GM21723 (cell line): ENCODE measurements around the gene PXDN.

ENCODE experiments used
- ATAC-seq: cut with Tn5 transposase; IDR thresholded peaks from one replicate; pipeline ENCODE4 v1.9.1; 2021; ENCODE audit warnings: mild to moderate bottlenecking, moderate library complexity; ENCODE audit not compliant: unreplicated experiment

The PXDN gene

DNA sequence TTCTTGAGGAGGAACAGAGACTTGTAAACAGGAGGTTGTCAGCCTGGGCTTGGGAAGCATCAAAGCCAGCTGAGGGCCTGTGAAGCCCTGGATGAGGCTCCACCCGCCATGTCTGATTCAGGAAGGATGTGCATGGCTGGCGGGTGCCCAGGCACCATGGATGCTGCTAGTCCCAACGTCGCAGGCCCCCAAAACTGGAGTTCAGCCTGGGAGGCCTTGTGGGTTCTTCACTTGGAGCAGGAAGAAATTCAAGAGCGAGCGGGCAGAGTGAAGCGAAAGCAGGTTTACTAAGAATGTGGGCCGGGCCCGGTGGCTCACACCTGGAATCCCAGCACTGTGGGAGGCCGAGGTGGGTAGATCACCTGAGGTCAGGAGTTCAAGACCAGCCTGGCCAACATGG is 12.1 kb upstream of the PXDN start:
- ATAC-seq, result no peak

DNA sequence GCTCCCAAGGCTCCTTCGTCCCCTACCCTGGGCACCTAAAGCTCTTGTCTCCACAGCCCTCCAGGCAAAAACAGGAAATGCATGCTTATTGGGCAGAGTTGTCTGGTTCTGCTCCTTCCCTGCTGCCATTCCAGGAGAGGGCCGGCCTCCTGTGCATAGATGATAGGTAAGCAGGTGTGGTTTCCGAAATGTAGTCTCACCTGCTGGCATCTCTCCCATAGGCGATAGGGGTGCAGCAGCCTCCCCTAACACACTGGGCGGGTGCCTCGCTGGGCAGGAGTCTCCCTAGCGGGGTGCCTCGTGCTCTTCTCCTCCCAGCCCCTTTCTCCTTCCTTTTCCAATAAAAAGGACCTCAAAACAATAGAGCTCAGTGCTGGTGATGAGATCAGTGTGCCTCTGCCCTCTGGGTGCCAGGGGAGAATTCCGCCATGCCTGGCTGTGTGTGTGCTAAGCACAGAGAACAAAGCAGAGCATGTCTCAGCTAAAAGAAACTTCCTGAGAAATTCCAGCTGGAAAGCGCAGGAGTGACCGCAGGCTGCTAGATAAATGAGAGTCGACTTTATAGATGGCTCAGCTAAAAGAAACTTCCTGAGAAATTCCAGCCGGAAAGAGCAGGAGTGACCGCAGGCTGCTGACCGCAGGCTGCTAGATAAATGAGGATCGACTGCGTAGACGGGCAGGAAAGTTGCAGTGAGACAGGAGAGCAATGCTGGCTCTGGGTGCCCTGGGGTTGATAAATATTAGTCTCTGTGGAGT is 11.3 kb upstream of the PXDN start:
- ATAC-seq, result no peak

DNA sequence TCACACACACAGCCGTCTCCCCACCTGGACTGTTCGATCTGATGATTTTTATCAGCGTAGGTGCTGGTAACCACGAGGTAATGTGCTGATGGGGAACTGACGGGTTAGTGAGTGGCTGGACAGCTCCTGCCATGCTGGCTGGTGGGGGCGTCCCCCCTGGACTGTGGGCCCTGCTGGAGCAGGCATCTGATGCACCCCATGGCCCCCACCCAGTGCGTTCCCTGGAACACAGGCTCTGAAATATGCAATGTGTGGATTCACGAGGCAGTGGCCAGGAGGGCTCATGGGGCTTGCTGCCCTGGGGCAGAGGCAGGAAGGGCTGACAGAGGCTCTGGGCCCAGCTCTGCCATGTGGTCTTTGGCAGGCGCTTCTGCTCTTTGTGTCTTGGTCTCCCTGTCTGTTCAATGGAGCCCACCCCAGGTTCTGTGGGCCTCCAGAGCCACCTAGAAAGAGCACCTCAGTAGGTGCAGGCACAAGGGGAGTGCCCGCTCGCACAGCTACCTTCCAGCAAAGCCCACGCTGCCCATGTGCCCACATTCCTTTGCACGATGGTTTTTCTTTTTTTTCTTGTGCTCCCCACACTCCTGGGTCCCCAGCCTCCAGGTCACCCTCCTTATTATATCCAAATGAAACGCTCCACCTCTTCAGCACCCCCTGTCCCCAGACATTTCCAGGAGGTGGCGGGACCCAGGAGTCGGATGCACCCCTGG is 10.3 kb upstream of the PXDN start:
- ATAC-seq, result no peak

DNA sequence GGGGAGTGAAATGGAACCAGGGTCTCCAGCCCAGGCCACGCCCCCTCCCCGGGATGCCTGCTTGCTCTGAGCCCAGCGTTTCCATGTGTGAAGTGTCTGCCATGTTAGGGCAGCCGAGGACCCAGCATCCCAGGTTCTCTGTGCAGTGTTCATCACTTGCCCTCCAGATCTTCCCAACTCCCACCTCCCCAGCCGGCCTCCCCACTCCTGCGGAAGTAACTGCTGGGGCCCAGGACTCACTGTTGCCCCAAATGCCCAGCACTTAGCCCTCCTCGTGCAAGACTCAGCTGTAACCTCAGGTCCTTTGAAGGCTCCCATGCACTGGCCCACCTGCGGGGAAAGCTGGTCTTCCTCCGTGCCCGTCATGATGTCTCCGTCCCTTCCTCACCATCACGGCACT is 9.7 kb upstream of the PXDN start:
- ATAC-seq, result no peak

DNA sequence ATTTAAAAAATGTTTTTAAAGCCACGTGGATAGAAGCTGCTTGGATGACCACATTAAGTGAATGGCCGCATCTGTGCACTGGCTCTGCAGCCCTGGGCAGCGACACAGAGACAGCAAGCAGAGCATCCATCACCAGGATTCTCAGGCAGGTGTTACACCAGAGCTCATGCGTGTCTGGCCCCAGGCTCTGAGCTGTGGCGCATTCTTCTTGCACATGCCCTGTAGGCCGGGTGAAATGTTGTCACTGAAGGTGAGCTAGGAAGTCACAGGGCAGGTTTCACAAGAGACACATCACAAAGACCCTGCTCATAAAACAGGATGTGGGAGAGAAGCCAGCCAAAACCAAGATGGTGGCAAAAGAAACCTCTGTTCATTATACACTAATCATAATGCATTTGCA is 8.4 kb upstream of the PXDN start:
- ATAC-seq, result no peak

DNA sequence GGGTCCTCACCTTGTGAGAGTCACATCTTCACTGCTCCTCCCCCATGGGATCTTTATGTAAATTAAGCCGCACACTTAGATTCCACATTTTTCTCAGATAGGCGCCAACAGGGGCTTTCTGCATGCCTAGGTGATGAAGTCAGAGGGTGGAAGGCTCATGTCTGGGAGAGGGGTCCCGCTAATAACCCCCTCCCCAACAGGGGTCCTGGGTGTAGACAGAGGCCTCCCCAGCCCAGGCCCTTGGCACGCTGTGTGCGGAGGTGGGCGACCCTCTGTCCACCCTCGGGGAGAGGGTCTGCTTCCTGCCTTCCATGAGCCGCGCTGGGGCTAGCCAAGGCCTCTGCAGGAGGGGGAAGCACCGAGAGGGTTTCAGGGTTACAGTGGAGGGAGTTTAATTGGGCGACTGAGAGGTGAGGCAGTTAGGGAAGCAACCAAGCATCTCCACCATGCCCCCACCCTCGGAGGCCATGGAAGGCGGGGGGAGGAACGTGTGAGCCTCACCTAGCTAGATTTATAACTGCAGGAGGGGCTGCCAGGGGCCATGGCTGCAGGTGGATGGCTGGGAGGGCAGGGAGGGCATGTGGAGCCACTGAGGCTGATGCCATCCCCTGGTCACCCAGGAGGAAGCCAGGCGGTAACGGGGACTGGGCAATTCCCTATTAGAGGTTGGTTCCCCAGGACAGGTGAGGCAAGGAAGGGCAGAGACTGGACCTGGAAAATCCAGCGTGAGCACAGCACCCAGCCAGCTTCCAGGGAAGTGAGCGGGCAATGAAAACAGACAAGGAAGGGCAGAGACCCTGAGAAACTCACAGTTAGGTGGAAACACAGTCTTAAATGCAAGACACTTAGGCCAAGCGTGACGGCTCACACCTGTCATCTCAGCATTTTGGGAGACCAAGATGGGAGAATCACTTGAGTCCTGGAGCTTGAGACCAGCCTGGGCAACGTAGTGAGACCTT is 7.7 kb upstream of the PXDN start:
- ATAC-seq, result no peak

DNA sequence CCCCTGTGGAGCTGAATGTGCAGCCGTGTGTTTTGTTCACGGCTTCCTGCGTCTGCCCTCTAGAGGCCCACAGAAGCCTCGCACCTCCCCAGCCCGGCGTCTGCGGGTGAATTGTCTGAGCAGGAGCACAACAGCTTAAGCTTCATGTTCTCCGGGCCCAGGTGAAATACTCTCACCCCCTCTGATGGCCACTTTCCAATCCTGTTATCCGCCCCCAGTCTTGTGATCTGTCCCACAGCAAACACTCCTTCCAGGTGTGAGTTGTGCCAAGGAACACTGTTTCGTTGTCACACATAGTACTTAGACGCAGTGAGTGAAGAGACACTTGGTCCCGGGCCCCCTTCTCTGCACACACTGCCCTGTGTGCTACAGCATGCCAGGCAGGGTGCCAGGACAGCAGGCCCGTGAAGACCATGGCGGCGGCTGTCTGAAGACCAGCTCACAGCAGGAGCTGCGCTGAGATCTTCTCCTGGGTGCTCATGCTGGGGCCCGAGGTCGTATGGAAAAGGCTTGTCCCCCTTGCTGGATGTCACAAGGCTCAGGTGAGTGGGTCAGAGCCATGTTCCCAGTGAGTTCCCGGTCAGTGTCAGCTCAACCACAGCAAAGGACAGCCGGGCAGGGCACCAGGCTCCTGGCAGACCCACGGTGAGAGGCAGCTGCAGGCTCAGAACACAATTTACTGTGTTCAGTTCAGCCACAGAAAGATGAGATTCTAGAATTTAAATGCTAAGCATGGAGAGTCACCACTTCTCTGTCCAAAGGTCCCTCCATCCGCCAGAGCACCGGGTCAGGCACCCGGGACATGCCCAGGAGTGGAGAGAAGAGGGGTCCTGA is 6.8 kb upstream of the PXDN start:
- no peak for ATAC-seq

DNA sequence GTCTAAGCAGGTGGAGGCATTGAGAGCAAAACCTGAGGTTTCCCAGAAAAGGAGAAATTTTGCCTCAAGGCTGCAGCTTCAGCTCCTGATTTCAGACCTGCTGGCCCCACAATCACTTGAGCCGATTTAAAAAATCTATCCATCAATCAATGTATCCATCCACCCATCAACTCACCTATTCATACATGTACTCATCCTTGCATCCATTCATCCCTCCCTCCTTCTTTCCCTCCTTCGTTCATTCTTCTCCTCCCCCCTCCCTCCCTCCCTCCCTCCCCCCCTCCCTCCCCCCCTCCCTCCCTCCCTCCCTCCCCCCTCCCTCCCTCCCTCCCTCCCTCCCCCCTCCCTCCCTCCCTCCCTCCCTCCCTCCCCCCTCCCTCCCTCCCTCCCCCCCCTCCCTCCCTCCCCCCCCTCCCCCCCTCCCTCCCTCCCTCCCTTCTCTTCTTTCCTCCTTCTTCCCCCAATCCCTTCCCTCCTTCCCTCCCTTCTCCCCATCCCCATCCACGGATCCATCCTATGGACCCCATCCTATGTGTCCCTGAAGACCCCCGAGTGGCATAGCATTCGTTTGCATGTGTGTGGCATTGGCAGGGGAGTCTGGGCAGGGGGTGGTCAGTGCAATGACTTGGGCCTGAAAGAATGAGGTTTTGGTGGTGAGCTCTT is 6.1 kb upstream of the PXDN start:
- ATAC-seq, result no peak

DNA sequence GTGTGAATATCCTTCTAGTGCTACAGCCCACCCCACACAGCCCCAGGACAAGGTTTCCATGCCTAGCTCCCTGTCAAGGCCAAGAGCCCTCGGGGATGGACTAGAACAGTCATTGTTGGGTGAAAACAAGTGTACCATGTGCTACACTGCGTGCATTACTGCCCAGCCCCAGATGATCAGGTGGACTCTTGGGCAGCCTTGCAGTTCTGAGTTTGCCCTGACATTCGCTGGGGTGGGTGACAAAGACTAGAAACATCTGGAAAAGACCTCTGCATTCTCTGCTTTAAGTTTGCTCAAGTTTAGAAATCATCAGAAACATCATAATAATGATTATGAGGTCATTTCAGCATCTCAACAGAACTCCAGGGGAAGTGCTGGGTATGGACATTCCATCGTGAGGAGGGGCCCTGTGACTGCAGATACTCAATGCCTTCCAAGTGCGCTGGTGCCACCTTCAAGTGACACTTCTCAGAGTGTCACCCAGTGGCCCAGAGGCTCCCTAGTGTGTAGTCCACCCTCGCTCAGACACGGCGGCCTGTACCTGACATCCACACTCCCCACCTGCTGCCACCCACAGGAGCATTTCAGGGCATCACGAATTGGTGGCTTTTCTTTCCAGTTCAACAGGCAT is 5.3 kb upstream of the PXDN start:
- no peak for ATAC-seq

DNA sequence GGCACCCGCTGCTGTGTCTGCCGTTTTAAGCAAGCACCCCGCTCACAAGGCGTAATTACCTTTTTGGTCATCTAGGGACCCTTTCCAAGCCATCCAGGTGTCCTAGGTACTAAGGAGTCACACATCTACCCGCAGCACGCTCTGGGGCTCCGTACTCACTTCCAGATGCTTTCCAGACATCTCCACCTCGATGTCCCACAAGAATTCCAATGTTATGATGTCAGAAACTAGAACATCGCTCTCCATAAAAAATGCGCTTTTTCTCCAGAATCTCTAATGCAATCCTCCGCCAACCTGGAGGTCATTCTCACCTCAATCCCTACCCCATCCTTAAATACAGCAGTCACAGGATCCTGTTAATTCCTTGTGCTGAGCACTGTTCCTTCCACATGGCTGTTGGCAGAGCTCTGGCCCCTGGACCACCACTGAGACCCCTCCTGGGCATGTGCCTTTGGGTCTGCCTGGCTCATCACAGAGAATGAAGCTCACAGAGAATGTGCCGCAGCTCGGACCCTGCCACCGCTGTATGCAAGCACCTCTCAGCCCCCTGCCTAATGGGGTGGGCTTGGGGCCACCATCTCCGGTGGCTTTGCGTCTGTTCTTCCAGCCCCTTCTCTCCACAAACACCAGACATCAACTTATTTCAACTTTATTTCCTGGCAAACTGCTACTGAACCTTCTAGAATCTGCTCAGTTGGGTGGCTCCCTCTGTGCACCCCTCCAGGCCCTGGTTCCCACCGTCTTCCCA is 4.6 kb upstream of the PXDN start:
- no peak for ATAC-seq

DNA sequence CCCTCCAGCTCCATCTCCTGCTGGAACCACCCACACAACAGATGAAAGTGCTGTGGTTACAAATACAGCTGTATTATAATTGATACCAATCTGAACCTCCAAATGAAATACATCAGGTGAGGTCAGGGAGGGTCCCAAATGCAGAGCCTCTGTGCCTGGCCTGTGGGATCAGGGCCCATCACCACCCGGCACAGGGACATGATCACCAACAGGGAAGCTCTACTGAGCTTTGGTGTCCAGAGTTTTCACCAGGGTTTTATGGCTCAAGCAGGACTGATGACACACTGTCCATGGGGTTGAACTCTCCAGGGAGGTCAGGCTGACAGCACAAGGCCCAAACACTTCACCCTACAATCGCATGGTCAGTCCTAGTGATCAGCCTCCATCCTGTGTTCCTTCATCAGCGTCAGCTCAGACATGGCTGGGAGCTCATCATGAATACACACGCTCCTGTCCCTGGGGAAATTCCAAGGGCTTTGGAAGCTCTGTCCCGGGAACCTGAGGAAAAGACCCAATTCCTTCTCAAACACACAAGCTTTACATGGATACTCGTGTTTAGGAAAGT is 3.9 kb upstream of the PXDN start:
- no peak for ATAC-seq

DNA sequence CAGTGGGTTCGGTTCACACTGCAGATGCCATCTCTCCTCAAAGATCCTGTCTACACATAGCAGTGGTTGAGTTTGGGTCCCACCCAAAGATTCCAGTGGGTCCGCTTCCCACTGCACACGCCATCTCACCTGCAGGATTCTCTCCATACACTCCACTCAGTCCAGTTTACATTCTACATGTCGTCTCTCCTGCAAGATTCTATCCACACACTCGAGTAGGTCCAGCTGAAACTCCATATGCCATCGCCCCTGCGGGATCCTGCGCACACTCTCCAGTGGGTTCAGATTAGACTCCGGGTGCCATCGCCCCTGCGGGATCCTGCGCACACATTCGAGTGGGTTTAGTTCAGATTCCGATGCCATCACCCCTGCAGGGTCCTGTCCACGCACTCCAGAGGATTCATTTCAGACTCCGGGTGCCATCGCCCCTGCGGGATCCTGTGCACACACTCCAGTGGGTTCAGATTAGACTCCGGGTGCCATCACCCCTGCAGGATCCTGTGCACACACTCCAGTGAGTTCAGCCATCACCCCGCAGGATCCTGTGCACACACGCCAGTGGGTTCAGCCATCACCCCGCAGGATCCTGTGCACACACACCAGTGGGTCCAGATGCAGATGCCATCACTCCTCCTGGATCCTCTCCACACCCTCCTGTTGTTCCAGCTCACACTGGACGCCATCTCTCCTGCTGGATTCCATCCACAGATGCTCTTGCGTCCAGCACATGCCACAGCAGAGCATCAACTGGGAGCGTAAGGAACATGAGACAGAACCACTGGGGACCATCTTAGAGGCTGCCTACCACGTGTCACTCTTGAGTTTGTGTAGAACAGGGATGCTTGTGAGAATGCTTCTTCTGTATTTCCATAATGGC is 3.0 kb upstream of the PXDN start:
- ATAC-seq, result no peak

DNA sequence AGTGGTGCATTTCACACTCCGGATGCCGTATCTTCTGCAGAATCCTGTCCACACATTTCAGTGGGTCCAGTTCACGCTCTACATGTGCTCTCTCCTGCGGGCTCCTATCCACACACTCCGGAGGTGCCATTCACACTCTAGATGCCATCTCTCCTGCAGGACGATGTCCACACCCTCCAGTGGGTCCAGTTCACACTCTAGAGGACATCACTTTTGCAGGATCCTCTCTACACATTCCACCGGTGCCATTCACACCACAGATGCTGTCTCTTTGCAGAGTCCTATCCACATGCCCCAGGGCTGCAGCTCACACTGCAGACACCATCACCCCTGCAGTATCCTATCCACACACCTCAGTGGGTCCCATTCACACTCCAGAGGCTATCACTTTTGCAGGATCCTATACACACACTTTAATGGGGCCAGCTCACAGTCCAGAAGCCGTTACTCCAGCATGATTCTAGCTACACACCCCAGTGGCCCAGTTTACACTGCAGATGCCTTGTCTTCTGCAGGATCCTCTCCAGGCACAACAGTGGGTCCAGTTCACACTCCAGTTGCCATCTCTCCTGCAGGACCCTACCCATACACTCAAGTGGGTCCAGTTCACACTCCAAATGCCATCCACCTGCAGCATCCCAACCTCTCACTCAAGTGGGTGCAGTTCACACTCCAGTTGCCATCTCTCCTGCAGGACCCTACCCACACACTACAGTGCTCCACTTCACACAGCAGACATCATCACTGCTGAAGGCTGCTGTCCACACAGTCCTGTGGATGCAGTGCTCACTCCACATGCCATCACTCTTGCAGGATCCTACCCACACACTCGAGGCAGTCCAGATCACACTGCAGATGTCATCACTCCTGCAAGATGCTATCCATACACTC is 2.1 kb upstream of the PXDN start:
- ATAC-seq, result no peak

DNA sequence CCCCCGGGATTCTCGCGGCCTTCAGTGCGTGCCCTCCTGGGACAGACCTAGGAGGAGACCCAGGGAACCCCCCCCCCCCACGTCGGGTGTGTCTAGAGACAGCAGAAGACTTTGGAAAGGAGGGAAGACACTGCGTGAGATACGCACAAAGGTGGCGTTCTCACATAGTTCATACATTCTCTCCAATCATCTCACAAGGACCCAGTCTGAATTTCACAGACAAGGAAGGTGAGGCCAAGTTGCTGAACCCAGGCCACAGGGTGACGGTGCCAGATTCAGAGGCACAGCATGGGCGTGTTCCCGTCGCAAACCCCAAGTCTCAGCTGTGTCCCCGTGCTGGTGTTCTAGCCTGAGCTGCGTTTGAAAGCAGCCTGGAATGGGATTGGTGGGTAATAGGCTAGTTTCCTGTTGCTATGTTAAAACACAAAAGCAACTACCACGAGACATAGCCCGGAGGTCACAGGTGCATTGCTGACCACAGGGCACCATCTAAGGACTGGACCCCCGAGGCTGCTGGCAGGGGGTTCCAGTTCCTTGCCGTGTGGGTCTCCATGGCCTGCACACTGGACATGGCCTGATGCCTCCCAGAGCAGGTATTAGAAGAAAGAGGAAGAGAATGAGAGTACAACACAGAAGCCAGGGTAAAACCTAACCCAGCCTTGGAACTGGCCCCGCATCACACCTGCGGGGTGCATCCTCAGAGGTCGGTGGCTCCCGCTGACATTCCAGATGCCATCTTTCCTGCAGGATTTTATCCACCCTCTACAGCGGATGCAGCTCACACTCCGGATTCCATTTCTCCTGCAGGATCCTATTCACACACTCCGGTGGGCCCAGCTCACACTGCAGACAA is 1.1 kb upstream of the PXDN start:
- ATAC-seq, result no peak

DNA sequence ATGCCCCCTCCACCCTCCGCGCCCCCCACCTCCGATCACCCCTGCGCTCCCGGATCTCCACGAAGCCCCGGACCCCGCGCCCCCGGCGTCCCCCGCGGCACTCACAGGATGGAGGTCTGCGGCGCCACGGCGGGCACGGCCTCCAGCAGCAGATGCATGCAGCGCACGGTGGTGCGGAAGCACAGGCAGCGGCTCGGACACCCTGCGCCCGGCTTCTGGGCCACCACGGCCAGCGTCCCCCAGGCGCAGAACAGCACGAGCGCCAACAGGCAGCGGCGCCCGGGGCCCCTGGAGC is 217 bp downstream of the PXDN start:
- ATAC-seq, result no peak
